ENCODE data around the gene BMPER. TPM values are rescaled to one million over a fixed set of nuclear protein-coding genes. Genes with fewer than 3 reads are reported as not detected.
A peak's percentile ranks its signal among the peaks of the same experiment; 100 is the strongest.

BMPER gene
- total RNA-seq, 1 experiment from 2014 or later: 0.50 TPM

GRCh38 chr7:34074421-34074820 is 169.1 kb downstream of the BMPER start:
- no peaks in the 10 kb centered on the region for H3K79me2 ChIP-seq (ENCODE audit: low read depth)
- no peak overlapping the region for H3K4me3 ChIP-seq
- no peaks in the 10 kb centered on the region for H4K20me1 ChIP-seq (ENCODE audit: insufficient read depth)
- ChIA-PET POLR2A (ENCODE audit: unreplicated experiment) (no interaction called here), CTCF (no interaction called here)
- TF ChIP-seq CTCF (conservative IDR thresholded peaks at IDR 0.05) (no peak), EZH2 (IDR thresholded peaks at IDR 0.05; ENCODE audit: low read depth) (no peak)
- no peak overlapping the region for H3K27ac ChIP-seq
- H3F3A ChIP-seq (ENCODE audit: insufficient read depth, low read depth): 0 out of 2 replicates have a peak, but pooled peaks cover 4% of the 10 kb centered on the region
- H3K36me3 ChIP-seq (ENCODE audit: low read depth): no peaks in the 10 kb centered on the region
- 0 out of 2 replicates have a peak overlapping the region, but pooled peaks have one; percentile 9 for H2AFZ ChIP-seq
- H3K9me3 ChIP-seq (ENCODE audit: insufficient read depth, low read depth): no peaks in the 10 kb centered on the region; the same call in 1 of the 2 replicates
- H3K4me2 ChIP-seq: no peak overlapping the region
- no peaks in the 10 kb centered on the region for H3K27me3 ChIP-seq (ENCODE audit: insufficient read depth, low read depth)
- no peak for DNase-seq
- intact Hi-C loops (cut with micrococcal nuclease; ENCODE audit: unreplicated experiment): no loop called here
- BruUV-seq (replicated peaks): no TSS peak
- peaks cover 6% of the 10 kb centered on the region; the same call in 1 of the 2 replicates for H3K9me2 ChIP-seq (ENCODE audit: insufficient read depth)
- H3K4me1 ChIP-seq (replicated peaks; ENCODE audit: insufficient read depth): peaks cover 10% of the 10 kb centered on the region

- TF ChIP-seq EZH2 (IDR thresholded peaks at IDR 0.05; ENCODE audit: low read depth): no peak
- no peak for TF ChIP-seq CTCF (conservative IDR thresholded peaks at IDR 0.05)
- no TSS peak for BruUV-seq (replicated peaks)
- H3K36me3 ChIP-seq (ENCODE audit: low read depth): no peaks in the 10 kb centered on the region
- H3K9me3 ChIP-seq (ENCODE audit: insufficient read depth, low read depth): no peaks in the 10 kb centered on the region; the same call in 1 of the 2 replicates
- no peaks in the 10 kb centered on the region for H3K27me3 ChIP-seq (ENCODE audit: insufficient read depth, low read depth)
- DNase-seq: no peak
- no peaks in the 10 kb centered on the region for H3K4me1 ChIP-seq (replicated peaks; ENCODE audit: insufficient read depth)
- H3K9me2 ChIP-seq (ENCODE audit: insufficient read depth): peaks cover 5% of the 10 kb centered on the region; the same call in 1 of the 2 replicates
- CTCF ChIA-PET: no interaction called here
- H3F3A ChIP-seq (ENCODE audit: insufficient read depth, low read depth): 0 out of 2 replicates have a peak, but pooled peaks cover 2% of the 10 kb centered on the region
- H3K4me2 ChIP-seq: no peak overlapping the region
- no peak overlapping the region for H3K4me3 ChIP-seq
- H2AFZ ChIP-seq: no peak overlapping the region
- no peak overlapping the region for H3K27ac ChIP-seq
- POLR2A ChIA-PET (ENCODE audit: unreplicated experiment): interaction anchor here (0.6 kb wide), 1 partner anchor 831 kb away, joined by 5 read pairs; no protein-coding TSS in a partner anchor
- intact Hi-C loops (cut with micrococcal nuclease; ENCODE audit: unreplicated experiment): no loop called here
- no peaks in the 10 kb centered on the region for H3K79me2 ChIP-seq (ENCODE audit: low read depth)
- H4K20me1 ChIP-seq (ENCODE audit: insufficient read depth): no peaks in the 10 kb centered on the region
Observed at GRCh38 chr7:34075523-34076370, 170.4 kb downstream of the BMPER start.

GRCh38 chr7:34077168-34077567 is 171.8 kb downstream of the BMPER start:
- Histone ChIP-seq H2AFZ (no peak overlapping the region), H3K27ac (no peak overlapping the region), H3K27me3 (ENCODE audit: insufficient read depth, low read depth) (no peaks in the 10 kb centered on the region), H4K20me1 (ENCODE audit: insufficient read depth) (no peaks in the 10 kb centered on the region), H3F3A (ENCODE audit: insufficient read depth, low read depth) (no peaks in the 10 kb centered on the region), H3K79me2 (ENCODE audit: low read depth) (no peaks in the 10 kb centered on the region), H3K4me2 (no peak overlapping the region), H3K4me1 (replicated peaks; ENCODE audit: insufficient read depth) (no peaks in the 10 kb centered on the region), H3K4me3 (no peak overlapping the region), H3K9me3 (ENCODE audit: insufficient read depth, low read depth) (no peaks in the 10 kb centered on the region; the same call in 1 of the 2 replicates), H3K36me3 (ENCODE audit: low read depth) (no peaks in the 10 kb centered on the region), H3K9me2 (ENCODE audit: insufficient read depth) (no peaks in the 10 kb centered on the region; the same call in 1 of the 2 replicates)
- DNase-seq: no peak
- ChIA-PET CTCF (no interaction called here), POLR2A (ENCODE audit: unreplicated experiment) (no interaction called here)
- intact Hi-C loops (cut with micrococcal nuclease; ENCODE audit: unreplicated experiment): no loop called here
- no peak for TF ChIP-seq CTCF (conservative IDR thresholded peaks at IDR 0.05)
- no peak for TF ChIP-seq EZH2 (IDR thresholded peaks at IDR 0.05; ENCODE audit: low read depth)
- BruUV-seq (replicated peaks): no TSS peak
